Dedifferentiated amniotic fluid mesenchymal stem cell (primary cell): ENCODE results near the gene SLC38A6.
"Not testable (repeated sequence)": the region's sequence is repeated elsewhere in the genome, so short reads cannot be mapped to it uniquely, and the experiment has no call there.

ENCODE experiments used
- DNase-seq: peaks from one replicate; pipeline ENCODE4 v3.0.0-alpha.2; 2016; ENCODE audit errors: extremely low spot score

The SLC38A6 gene

GRCh38 chr14:61051051-61051450, 70.0 kb downstream of the SLC38A6 start:
- peak; percentile 55 for DNase-seq

DNA sequence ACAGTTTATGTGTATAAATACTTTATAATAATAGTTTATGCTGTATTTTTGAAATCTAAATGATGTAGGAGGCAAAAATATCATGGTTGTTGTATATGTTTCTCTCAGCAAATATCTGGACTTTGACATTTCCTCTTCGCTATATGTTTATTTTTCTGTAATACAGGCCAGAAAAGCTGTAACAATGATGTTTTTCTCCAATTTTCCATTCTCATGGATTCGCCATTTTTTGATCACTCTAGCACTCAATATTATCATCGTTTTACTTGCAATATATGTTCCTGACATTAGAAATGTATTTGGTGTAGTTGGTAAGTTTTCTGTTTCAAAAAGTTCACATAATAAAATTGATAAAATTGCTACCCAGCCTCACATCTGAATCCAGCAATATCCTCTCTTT, 70.6 kb downstream of the SLC38A6 start:
- no peak for DNase-seq

DNA sequence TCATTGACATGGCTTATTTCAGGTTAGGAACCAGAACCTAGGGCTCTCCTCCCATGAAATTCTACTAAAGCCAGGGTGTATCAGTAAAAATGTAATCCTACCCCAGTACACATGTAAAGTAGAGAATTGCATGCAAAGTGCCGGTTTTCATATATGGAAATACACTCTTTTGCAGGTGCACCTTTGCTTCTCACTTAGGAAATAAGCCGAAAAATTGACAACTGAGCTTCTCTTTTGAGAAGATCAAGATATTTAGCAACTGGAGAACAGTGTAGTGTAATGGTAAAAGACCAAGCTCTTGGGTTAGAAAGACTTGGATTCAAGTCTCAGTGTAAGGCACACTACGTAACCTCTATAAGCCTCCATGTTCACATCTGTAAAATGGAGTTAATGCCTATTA, 82.4 kb downstream of the SLC38A6 start:
- DNase-seq = no peak

DNA sequence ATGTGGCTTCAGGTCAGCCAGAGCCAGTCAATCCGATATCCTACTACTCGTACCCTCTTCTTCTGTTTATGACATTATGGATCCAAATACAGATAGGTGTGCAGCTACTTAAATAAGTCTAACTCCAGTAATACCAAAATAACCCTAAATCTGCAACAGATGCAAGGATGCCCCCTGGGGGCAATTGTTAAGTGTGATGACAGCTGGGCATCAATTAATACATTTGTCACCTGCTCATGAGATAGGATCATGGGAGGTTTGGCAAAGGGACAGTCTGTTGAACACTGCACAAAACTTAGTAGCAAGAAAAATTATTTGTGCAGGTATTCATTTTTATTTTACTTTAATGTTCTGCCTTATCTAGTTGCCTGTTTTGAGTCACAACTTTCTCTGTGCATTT, 83.2 kb downstream of the SLC38A6 start:
- no peak for DNase-seq

DNA sequence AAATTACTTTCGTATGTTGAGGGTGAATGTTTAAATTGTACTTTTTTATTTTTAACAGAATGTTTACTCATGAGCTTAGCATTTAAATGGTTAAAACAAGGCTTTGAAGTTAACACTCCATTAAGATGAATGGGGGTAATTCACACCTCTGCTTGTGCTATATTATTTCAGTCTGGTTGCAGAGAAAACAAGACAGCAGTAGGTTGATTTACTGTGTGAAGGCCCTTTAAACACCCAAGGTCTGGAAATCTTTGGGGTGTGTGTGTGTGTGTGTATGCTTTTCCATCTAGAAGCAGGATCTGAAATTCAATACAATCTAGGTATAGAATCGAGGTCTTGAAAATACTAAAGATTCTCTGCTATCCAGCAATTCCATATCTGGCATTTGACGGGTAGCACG, 83.8 kb downstream of the SLC38A6 start:
- DNase-seq = no peak

GRCh38 chr14:61065656-61066055, 84.6 kb downstream of the SLC38A6 start:
- DNase-seq = no peak

DNA sequence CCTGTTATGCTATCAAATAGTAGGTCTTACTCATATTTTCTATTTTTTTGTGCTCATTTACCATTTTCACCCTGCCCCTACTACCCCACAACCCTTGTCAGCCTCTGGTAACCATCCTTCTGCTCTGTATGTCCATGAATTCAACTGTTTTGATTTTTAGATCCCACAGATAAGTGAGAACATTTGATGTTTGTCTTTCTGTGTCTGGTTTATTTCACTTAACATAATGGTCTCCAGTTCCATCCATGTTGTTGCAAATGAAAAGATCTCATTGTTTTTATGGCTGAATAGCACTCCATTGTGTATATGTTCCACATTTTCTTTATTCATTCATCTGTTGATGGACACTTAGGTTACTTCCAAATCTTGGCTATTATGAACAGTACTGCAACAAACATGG, 91.4 kb downstream of the SLC38A6 start:
- not testable (repeated sequence) for DNase-seq

GRCh38 chr14:61074852-61075251, 93.8 kb downstream of the SLC38A6 start:
- peak; percentile 11 for DNase-seq

- DNase-seq = peak; percentile 14
Measured at GRCh38 chr14:61076556-61076955, 95.5 kb downstream of the SLC38A6 start.

DNA sequence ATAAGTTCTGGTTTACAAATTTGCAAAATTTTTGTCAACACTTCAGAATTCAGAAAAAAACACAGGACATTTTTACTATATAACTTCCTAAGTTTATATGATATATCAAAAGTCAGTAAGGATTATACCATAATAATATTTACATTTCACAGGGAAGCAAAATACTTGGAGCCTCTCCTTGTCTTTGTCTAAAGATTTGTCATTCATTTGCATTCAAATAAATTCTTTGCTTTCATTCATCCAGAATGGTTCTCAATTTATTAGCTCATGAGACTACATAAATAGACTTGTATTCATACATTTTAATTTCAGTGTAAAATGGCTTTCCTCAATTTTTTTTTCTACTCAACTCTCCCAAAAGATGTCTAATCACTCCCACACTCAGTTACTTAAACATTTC, 96.4 kb downstream of the SLC38A6 start:
- DNase-seq = peak; percentile 14

- no peak for DNase-seq
Measured at GRCh38 chr14:61077951-61078720, 97.1 kb downstream of the SLC38A6 start.

DNA sequence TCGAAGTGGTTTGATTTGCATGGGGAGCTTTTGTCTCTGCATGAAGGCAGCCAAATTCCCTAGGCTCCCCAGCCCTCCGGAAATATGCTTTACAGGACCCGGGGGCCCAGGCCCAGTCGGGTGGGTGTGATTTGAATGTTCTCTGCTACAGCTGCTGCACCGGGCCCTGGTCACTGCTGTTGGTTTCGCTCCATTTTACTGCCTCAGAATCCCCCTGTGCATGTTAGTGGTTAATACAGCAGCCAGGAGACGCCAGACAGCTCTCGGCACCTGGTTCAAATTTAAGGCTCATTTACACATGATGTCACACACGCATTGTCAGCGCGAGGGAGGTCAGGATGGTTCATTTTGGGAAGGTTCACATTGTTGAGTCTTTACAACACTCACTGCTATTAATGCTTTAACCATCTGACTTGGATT, 99.6 kb downstream of the SLC38A6 start:
- peak; percentile 69 for DNase-seq

DNA sequence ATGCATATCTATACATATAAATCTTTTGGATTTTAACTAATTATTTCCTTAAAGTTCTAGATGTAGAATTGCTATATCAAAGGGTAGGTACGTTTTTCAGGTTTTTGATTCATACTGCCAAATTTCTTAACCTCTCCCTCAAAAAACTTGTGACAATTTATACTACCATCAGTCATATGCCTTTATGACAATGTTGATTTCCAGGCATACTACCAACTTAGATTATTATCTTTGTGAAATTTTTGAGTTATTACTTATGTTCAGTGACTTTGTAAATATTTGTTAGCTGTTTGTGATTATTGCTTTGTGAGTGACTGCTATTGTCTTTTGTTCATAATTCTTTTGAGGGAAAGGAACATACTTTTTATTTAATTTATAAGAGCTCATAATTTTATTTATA, 107.0 kb downstream of the SLC38A6 start:
- no peak for DNase-seq

- DNase-seq = no peak
Measured at GRCh38 chr14:61089126-61089750, 108.2 kb downstream of the SLC38A6 start.

GRCh38 chr14:61090432-61091216, 109.6 kb downstream of the SLC38A6 start:
- DNase-seq = no peak

GRCh38 chr14:61091657-61092273, 110.7 kb downstream of the SLC38A6 start:
- no peak for DNase-seq

DNA sequence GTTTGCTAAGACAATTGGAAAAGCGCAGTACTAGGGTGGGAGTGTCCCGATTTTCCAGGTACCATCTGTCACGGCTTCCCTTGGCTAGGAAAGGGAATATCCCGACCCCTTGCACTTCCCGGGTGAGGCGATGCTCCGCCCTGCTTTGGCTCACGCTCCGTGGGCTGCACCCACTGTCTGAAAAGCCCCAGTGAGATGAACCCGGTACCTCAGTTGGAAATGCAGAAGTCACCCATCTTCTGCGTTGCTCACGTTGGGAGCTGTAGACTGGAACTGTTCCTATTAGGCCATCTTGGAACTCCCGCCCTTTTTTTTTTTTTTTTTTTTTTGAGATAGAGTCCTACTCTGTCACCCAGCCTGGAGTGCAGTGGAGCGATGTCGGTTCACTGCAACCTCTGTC, 117.1 kb downstream of the SLC38A6 start:
- DNase-seq = not testable (repeated sequence)

GRCh38 chr14:61098721-61099120, 117.7 kb downstream of the SLC38A6 start:
- DNase-seq = no peak

DNA sequence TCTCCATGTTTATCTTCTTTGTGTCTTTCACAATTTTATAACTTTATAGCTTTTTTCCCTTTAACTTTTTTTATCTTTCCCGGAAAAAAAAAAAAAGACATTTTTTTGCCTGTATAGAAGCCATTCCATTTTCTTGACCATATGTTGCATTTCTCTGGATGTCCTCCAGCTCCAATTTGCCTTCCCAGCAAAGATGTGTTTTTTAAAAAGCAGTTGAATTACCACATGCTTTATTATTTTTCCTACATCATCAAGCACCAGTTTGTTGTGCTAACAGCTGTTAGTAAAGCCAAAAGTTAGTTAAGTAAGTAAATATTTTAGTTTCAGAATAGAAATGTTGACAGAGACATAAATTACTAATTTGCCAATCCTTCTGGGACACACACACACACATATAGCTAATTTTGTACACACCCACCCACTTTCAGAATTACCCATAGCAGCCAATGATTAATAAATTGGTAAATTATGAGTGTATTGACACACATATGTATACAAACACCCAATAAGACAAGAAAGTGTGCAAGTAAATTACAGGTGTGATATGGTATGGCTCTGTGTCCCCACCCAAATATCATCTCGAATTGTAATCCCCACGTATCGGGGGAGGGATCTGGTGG, 118.3 kb downstream of the SLC38A6 start:
- DNase-seq = peak; percentile 36

GRCh38 chr14:61101803-61102548, 120.9 kb downstream of the SLC38A6 start:
- DNase-seq = peak; percentile 24
